ENCODE measurements around the gene C3orf18.
A peak's percentile ranks its signal among the peaks of the same experiment; 100 is the strongest.

Gene C3orf18

GRCh38 chr3:50577348-50577747 is 9.8 kb upstream of the C3orf18 start:
- no peak for DNase-seq

GRCh38 chr3:50575372-50575771 is 7.8 kb upstream of the C3orf18 start:
- DNase-seq: no peak

GRCh38 chr3:50574444-50574831 is 6.9 kb upstream of the C3orf18 start:
- peak in 1 of 5 donors; percentile 63 for DNase-seq

- DNase-seq: peak in 1 of 5 donors; percentile 99
Observed at GRCh38 chr3:50573566-50574443, 6.3 kb upstream of the C3orf18 start.

GRCh38 chr3:50572801-50573371 is 5.3 kb upstream of the C3orf18 start:
- DNase-seq: peak in 1 of 5 donors; percentile 85

GRCh38 chr3:50572158-50572557 is 4.6 kb upstream of the C3orf18 start:
- DNase-seq: peak; percentile 57 to 88 (median 72)

GRCh38 chr3:50571486-50571885 is 3.9 kb upstream of the C3orf18 start:
- no peak for DNase-seq

- DNase-seq: no peak
Observed at GRCh38 chr3:50570508-50571279, 3.1 kb upstream of the C3orf18 start.

- peak; percentile 88 to 94 (median 92) for DNase-seq
Observed at GRCh38 chr3:50568947-50569749, 1.6 kb upstream of the C3orf18 start, which contains the start of gene HEMK1. Gene HEMK1, plus strand, starts transcription at chr3:50569522. Its CDS starts 1,583 bp downstream, at chr3:50571105.

GRCh38 chr3:50567011-50567385 is 549 bp downstream of the C3orf18 start:
- DNase-seq: no peak

GRCh38 chr3:50564321-50564720 is 3.2 kb downstream of the C3orf18 start:
- DNase-seq: no peak

- no peak for DNase-seq
Observed at GRCh38 chr3:50563867-50564266, 3.7 kb downstream of the C3orf18 start.

- DNase-seq: no peak
Observed at GRCh38 chr3:50562861-50563260, 4.7 kb downstream of the C3orf18 start.

GRCh38 chr3:50559702-50560101 is 7.8 kb downstream of the C3orf18 start:
- no peak for DNase-seq

- DNase-seq: no peak
Observed at GRCh38 chr3:50557915-50558314, 9.6 kb downstream of the C3orf18 start.

- no peak for DNase-seq
Observed at GRCh38 chr3:50557106-50557505, 10.4 kb downstream of the C3orf18 start.

- peak in 1 of 5 donors; percentile 38 for DNase-seq
Observed at GRCh38 chr3:50554553-50554952, 13.0 kb downstream of the C3orf18 start.

- DNase-seq: no peak
Observed at GRCh38 chr3:50552598-50552997, 14.9 kb downstream of the C3orf18 start.

GRCh38 chr3:50551681-50552435 is 15.7 kb downstream of the C3orf18 start:
- peak in 1 of 5 donors; percentile 8 for DNase-seq

GRCh38 chr3:50551054-50551659 is 16.4 kb downstream of the C3orf18 start:
- DNase-seq: no peak

- peak in 4 of 5 donors; percentile 21 to 63 (median 48) for DNase-seq
Observed at GRCh38 chr3:50550079-50550736, 17.3 kb downstream of the C3orf18 start.

Measured in T-helper 1 cell (primary cell).